GM20431 (cell line): ENCODE measurements around the gene RALGAPA2.

Experiments
- in situ Hi-C: fragments of 300-500 bp; cut with MseI, MboI; formaldehyde crosslinking; loops from one replicate; pipeline ENCODE4 v1.15.0; 2020; ENCODE audit warnings: low sequenced_read_pairs; ENCODE audit not compliant: unreplicated experiment

The RALGAPA2 gene

GRCh38 chr20:20649945-20650344 lies 62.5 kb downstream of the RALGAPA2 start:
- in situ Hi-C loops = no loop called here

GRCh38 chr20:20643927-20644326 lies 68.5 kb downstream of the RALGAPA2 start:
- in situ Hi-C loops = no loop called here

DNA sequence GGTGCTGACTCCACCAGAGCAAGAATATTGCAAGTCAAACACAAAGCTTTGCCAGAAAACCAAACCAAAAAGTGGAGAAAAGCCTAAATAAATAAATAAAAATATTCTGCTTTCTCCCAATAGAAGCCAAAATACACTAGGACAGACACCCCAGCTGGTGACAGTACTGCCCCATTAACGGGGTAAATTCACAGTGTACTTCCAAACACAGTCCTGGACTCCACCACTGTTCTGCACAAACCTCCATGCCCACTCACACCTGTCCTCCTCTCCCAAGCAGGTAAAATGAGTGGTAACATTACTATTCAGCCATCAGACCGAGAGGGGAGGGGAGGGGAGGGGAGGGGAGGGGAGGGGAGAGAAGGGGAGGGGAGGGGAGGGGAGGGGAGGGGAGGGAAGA lies 70.7 kb downstream of the RALGAPA2 start:
- in situ Hi-C loops = no loop called here

DNA sequence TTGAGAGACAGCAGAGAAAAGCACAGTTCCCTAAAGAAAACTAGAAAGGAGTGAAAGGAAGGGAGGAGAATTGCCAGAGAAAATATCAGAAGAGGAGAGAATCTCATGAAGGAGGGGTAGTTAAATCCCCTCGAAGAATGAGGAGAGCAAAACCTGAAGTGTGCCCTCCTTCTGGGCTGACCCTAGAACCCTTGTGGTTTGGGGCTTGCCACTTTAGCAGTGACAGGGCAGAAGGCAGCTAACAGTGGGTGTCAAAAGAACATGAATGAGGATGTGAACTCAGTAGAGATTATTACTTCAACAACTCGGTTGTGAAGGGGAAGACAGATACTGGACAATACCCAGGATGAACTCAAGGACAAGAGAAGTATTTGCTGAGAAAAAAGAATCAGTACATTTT lies 73.6 kb downstream of the RALGAPA2 start:
- in situ Hi-C loops = no loop called here

- in situ Hi-C loops = no loop called here
These were observed 74.3 kb downstream of the RALGAPA2 start for GRCh38 chr20:20637998-20638725.

GRCh38 chr20:20635006-20635405 lies 77.4 kb downstream of the RALGAPA2 start:
- in situ Hi-C loops = no loop called here

GRCh38 chr20:20632644-20633043 lies 79.8 kb downstream of the RALGAPA2 start:
- in situ Hi-C loops = no loop called here

DNA sequence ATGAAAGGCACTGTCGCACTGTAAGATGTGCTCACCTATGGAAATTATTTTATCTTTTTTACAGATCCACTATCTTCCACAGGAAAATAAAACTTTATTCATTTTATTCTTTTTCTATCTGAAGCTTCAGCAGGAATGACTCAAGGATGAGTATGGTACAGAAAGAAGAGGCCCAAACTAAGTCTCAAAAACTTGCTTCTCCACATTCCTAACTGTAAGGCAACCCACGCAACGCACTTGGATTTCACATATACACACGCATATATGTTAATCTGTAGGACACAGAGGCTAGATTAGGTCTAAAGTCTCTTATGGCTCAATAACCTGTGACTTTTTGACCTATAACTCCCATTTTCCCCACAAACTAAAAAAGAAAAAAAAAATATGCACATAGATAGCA lies 81.9 kb downstream of the RALGAPA2 start:
- in situ Hi-C loops = no loop called here

- in situ Hi-C loops = no loop called here
These were observed 82.8 kb downstream of the RALGAPA2 start for GRCh38 chr20:20629556-20630188.

DNA sequence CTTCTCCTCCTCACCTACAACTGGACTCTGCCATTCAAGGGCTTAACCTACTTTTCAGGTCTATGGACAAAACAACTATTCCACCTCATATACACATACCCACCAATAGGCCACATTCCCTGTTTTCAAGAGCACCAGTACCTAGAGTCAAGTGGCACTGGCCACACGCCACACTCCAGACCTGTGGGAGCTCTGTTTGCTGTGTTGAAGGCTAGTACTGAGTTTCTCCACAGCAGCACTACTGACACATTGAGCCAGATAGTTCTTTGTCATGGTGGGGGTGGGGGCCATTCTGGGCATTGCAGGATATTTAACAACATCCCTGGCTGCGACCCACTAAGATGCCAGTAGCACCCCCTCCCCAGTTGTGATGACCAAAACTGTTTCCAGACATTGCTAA lies 84.1 kb downstream of the RALGAPA2 start:
- in situ Hi-C loops = no loop called here

DNA sequence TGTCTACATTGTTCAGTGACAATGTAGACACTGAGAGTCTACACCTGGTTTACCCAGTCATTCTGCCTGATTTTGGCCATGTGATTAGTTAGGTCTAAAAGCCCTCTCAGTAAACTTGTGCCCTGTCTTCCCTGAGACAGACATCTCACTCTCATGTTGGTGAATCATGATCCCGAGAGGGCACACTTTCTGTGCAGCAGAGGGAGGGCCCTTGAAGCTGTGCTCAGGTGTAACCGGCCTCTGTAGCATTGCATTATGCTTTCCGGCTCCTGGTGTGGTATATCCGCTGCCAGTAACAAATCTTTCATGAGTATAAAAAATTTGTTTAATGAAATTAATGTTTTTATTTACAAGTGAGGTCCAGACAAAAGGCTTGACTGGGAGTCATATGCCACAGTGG lies 85.0 kb downstream of the RALGAPA2 start:
- in situ Hi-C loops = no loop called here

- in situ Hi-C loops = no loop called here
These were observed 87.5 kb downstream of the RALGAPA2 start for GRCh38 chr20:20624914-20625313.

DNA sequence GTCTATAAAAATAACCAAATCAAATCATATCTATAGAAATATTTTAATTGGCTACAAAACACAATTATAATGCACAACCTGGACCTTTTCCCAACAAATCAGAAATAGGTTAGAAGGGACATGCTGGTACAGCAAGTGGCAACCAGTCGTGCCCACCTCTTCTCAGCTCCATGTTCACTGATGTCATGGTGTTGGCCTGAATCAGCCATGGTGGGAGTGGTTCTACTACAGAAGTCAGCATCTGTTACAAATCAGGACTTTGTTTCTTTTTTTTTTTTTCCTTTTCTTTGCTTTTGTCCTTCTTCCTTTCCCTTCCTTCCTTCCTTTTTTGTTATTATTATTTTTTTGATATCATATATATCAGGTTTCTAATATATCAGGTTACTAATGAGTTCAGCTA lies 91.2 kb downstream of the RALGAPA2 start:
- in situ Hi-C loops = no loop called here

DNA sequence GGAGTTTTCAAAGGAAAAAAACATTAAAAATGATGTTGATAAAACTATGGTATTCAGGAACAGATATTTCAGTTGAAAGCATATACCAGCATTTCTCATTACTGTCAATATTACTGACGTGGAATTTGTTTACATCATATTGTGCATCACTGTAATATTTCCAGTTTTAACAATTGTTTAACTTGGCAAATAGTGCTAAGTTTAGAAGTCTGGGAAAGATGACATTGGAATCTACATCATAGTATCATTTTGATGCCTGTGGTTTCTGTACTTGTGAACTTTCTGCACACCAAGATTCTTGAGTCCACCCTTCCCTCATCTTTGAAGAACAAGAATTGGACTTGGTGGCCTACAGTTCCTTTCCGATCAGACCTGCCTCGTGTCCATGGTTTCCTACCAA lies 98.1 kb downstream of the RALGAPA2 start:
- in situ Hi-C loops = no loop called here

- in situ Hi-C loops = no loop called here
These were observed 100.2 kb downstream of the RALGAPA2 start for GRCh38 chr20:20612251-20612650.

GRCh38 chr20:20611167-20611566 lies 101.3 kb downstream of the RALGAPA2 start:
- in situ Hi-C loops = no loop called here

- in situ Hi-C loops = no loop called here
These were observed 102.9 kb downstream of the RALGAPA2 start for GRCh38 chr20:20609522-20609921.

GRCh38 chr20:20608641-20609040 lies 103.8 kb downstream of the RALGAPA2 start:
- in situ Hi-C loops = no loop called here

GRCh38 chr20:20608041-20608440 lies 104.4 kb downstream of the RALGAPA2 start:
- in situ Hi-C loops = no loop called here

DNA sequence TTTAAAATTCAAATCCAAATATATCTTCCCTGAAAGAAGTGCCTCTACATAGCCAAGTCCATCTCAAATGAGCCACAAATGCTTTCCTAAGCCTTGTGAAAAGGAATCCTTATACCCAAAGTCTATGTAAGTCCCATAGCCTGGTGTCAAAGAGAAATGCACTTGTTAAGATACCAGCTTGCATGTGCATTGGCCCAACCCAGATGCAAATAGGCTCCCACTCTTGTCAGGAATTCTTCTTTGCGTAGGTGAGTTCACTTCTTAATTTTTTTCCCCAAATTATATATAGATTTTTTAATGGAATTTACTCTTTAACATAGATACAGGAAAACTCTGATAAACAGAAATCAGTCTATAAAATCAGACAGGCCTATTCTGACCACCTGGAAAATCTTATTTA lies 105.6 kb downstream of the RALGAPA2 start:
- in situ Hi-C loops = no loop called here

- in situ Hi-C loops = no loop called here
These were observed 106.4 kb downstream of the RALGAPA2 start for GRCh38 chr20:20606050-20606449.

- in situ Hi-C loops = no loop called here
These were observed 107.5 kb downstream of the RALGAPA2 start for GRCh38 chr20:20604907-20605306.
